ENCODE results near the gene GNAS-AS1. TPM values are rescaled to one million over a fixed set of nuclear protein-coding genes. Genes with fewer than 3 reads are reported as not detected.

GNAS-AS1 gene
- total RNA-seq (under 1 TPM in 4 of 9 donors, not detected in 5; 0.11 to 1.00 (median 0.42) TPM), polyA plus RNA-seq (under 1 TPM; 0.09 to 0.72 (median 0.10) TPM)
- long read RNA-seq, donor 1 = 0 reads
- long read RNA-seq, donor 2 = 0 reads
- long read RNA-seq, donor 3 = 0 reads
- long read RNA-seq, donor 4 = 0 reads
- long read RNA-seq, donor 5 = 0 reads
- long read RNA-seq, donor 6 = 0 reads
- long read RNA-seq, donor 7 = 0 reads
- long read RNA-seq, donor 8 = 0 reads
- long read RNA-seq, donor 9, partial matches to known transcripts = 4,225 of 4,568 reads
- long read RNA-seq, donor 9, other reads (novel, unspliced or antisense) = 343 of 4,568 reads
- long read RNA-seq, donor 10 = 0 reads

DNA sequence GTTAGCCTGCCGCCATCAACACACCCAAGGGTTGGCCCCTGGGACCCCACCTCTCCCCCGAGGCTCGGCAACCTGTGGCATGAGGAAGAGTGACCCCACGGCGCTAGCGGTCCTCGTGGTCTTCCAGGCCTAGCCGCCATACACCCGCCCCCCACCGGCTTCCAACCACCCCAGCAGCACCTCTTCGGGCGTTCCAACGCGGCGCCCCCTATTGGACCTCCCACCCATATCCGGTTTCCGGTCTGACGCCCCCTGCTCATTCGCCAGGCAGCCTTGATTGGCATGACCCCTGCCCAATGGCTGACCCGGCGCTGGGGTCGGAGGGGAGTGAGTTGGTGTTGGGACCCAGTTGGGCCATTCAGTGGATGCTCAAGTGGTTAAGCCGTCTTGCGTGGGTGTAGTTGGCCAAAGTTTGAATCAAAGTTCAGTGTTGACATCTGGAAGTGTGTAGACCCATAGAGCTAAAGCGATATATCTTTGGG, at the start of gene GNAS-AS1:
Gene GNAS-AS1, minus strand, starts transcription at position 210 of the 482 bp plus-strand sequence.
- peak in 4 of 7 donors; percentile 35 to 68 (median 39) for DNase-seq
- TF ChIP-seq, protein P1, sequence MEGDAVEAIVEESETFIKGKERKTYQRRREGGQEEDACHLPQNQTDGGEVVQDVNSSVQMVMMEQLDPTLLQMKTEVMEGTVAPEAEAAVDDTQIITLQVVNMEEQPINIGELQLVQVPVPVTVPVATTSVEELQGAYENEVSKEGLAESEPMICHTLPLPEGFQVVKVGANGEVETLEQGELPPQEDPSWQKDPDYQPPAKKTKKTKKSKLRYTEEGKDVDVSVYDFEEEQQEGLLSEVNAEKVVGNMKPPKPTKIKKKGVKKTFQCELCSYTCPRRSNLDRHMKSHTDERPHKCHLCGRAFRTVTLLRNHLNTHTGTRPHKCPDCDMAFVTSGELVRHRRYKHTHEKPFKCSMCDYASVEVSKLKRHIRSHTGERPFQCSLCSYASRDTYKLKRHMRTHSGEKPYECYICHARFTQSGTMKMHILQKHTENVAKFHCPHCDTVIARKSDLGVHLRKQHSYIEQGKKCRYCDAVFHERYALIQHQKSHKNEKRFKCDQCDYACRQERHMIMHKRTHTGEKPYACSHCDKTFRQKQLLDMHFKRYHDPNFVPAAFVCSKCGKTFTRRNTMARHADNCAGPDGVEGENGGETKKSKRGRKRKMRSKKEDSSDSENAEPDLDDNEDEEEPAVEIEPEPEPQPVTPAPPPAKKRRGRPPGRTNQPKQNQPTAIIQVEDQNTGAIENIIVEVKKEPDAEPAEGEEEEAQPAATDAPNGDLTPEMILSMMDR (IDR thresholded peaks at IDR 0.05) = no peak
- no peak for TF ChIP-seq POLR2A (IDR thresholded peaks at IDR 0.05)
- Histone ChIP-seq H3K36me3 (replicated peaks in 1 of 2) (no peaks in the 10 kb centered on the region), H3K4me3 (no peak within 1 kb of the TSS), H3K27me3 (peaks cover 36% of the 10 kb centered on the region), H3K27ac (no peak within 1 kb of the TSS), H3K4me1 (replicated peaks in 1 of 2) (no peaks in the 10 kb centered on the region), H3K9me3 (replicated peaks in 1 of 3) (no peaks in the 10 kb centered on the region)
- 55 to 65% (median 58%) methylated on average over 16 to 25 of the region's 25 CpGs for WGBS, 4 donors
- intact Hi-C loops (cut with DNase I) = loop anchor here in 1 of 2 donors (10.0 kb wide), 1 partner anchor 366 kb away; no protein-coding TSS in a partner anchor

- peak overlapping the region in 1 of 5 donors; percentile 23 for H3K27ac ChIP-seq
- no peaks in the 10 kb centered on the region for H3K27me3 ChIP-seq
- intact Hi-C loops (cut with DNase I) = loop anchor here in 1 of 2 donors (10.0 kb wide), 1 partner anchor 124 kb away; no protein-coding TSS in a partner anchor
- no peak overlapping the region for H3K4me3 ChIP-seq
- TF ChIP-seq, protein P1 (IDR thresholded peaks at IDR 0.05) = no peak
- TF ChIP-seq POLR2A (IDR thresholded peaks at IDR 0.05) = no peak
- no peaks in the 10 kb centered on the region for H3K9me3 ChIP-seq (replicated peaks in 1 of 3)
- DNase-seq = no peak
- H3K4me1 ChIP-seq (replicated peaks in 1 of 2) = peaks cover 21 to 61% of the 10 kb centered on the region in 2 donors
- 66 to 77% (median 71%) methylated on average over 7 of the region's 7 CpGs for WGBS, 4 donors
- H3K36me3 ChIP-seq (replicated peaks in 1 of 2) = peaks cover 0 to 36% of the 10 kb centered on the region in 2 donors
Observed at GRCh38 chr20:58900397-58900796, 49.7 kb upstream of the GNAS-AS1 start.

GRCh38 chr20:58899512-58899911, 48.8 kb upstream of the GNAS-AS1 start:
- Histone ChIP-seq H3K4me1 (replicated peaks in 1 of 2) (peaks cover 29 to 67% of the 10 kb centered on the region in 2 donors), H3K4me3 (no peak overlapping the region), H3K27ac (peak overlapping the region in 1 of 5 donors; percentile 99), H3K36me3 (replicated peaks in 1 of 2) (peaks cover 0 to 28% of the 10 kb centered on the region in 2 donors), H3K9me3 (replicated peaks in 1 of 3) (no peaks in the 10 kb centered on the region), H3K27me3 (no peaks in the 10 kb centered on the region)
- intact Hi-C loops (cut with DNase I) = loop anchor here in 1 of 2 donors (5.0 kb wide), 1 partner anchor 83 kb away; the partner anchor contains the start of gene NELFCD
- 84 to 93% (median 89%) methylated on average over 10 of the region's 10 CpGs for WGBS, 4 donors
- TF ChIP-seq, protein P1 (IDR thresholded peaks at IDR 0.05) = no peak
- no peak for TF ChIP-seq POLR2A (IDR thresholded peaks at IDR 0.05)
- DNase-seq = no peak

GRCh38 chr20:58898629-58899408, 48.1 kb upstream of the GNAS-AS1 start:
- H3K27me3 ChIP-seq = no peaks in the 10 kb centered on the region
- H3K27ac ChIP-seq = peak overlapping the region in 1 of 5 donors; percentile 99
- WGBS, 4 donors = 71 to 80% (median 75%) methylated on average over 15 of the region's 15 CpGs
- H3K4me3 ChIP-seq = no peak overlapping the region
- TF ChIP-seq POLR2A (IDR thresholded peaks at IDR 0.05) = no peak
- TF ChIP-seq, protein P1 (IDR thresholded peaks at IDR 0.05) = no peak
- intact Hi-C loops (cut with DNase I) = loop anchor here in 1 of 2 donors (5.0 kb wide), 1 partner anchor 83 kb away; the partner anchor contains the start of gene NELFCD
- DNase-seq = no peak
- H3K4me1 ChIP-seq (replicated peaks in 1 of 2) = peaks cover 36 to 67% of the 10 kb centered on the region in 2 donors
- peaks cover 0 to 21% of the 10 kb centered on the region in 2 donors for H3K36me3 ChIP-seq (replicated peaks in 1 of 2)
- H3K9me3 ChIP-seq (replicated peaks in 1 of 3) = no peaks in the 10 kb centered on the region

Data from adrenal gland (tissue), 19 donors.